Smooth muscle cell (in vitro differentiated cells): ENCODE results near the gene FGFR3. TPM values are rescaled to one million over a fixed set of nuclear protein-coding genes. Genes with fewer than 3 reads are reported as not detected.

Experiments used
- DNase-seq: peaks from one replicate; lab custom pipeline; 2025; ENCODE audit not compliant: unreplicated experiment; lab: John Stamatoyannopoulos, UW
- H2AFZ ChIP-seq: fragments of 200-600 bp; sonication (generic); 2 replicates; pipeline ENCODE4 v1.6.0; 2016; ENCODE audit warnings: antibody characterized with exemption, low read depth, mild to moderate bottlenecking
- H3F3A ChIP-seq: fragments of 200-600 bp; sonication (generic); 2 replicates; pipeline ENCODE4 v1.6.0; 2017; ENCODE audit warnings: antibody characterized with exemption, low read depth
- H3K27ac ChIP-seq: fragments of 200-600 bp; sonication (generic); 2 replicates; pipeline ENCODE4 v1.5.1; 2016; ENCODE audit warnings: low read depth, mild to moderate bottlenecking
- H3K27me3 ChIP-seq: fragments of 200-600 bp; sonication (generic); 2 replicates; pipeline ENCODE4 v1.6.1; 2016; ENCODE audit warnings: low read depth, mild to moderate bottlenecking
- H3K36me3 ChIP-seq: fragments of 200-600 bp; sonication (generic); 2 replicates; pipeline ENCODE4 v1.5.1; 2016; ENCODE audit warnings: low read depth
- H3K4me1 ChIP-seq: fragments of 200-600 bp; sonication (generic); 2 replicates; pipeline ENCODE4 v1.5.1; 2016; ENCODE audit warnings: low read depth
- H3K4me2 ChIP-seq: fragments of 200-600 bp; sonication (generic); 2 replicates; pipeline ENCODE4 v1.6.0; 2016; ENCODE audit warnings: mild to moderate bottlenecking
- H3K4me3 ChIP-seq: fragments of 200-600 bp; sonication (generic); 2 replicates; pipeline ENCODE4 v1.5.1; 2016; ENCODE audit warnings: mild to moderate bottlenecking
- H3K79me2 ChIP-seq: fragments of 200-600 bp; sonication (generic); 2 replicates; pipeline ENCODE4 v1.6.0; 2016; ENCODE audit warnings: low read depth, mild to moderate bottlenecking
- H3K9ac ChIP-seq: fragments of 200-600 bp; sonication (generic); 2 replicates; pipeline ENCODE4 v1.6.0; 2016; ENCODE audit warnings: low read depth
- H3K9me3 ChIP-seq: fragments of 200-600 bp; sonication (generic); replicated peaks from 2 replicates; pipeline ENCODE4 v1.5.1; 2016; ENCODE audit warnings: low read depth
- H4K20me1 ChIP-seq: fragments of 200-600 bp; sonication (generic); 2 replicates; pipeline ENCODE4 v1.6.0; 2016; ENCODE audit warnings: low read depth
- WGBS: methylation state at CpG from one replicate; pipeline ENCODE4 v1.1.7; 2016; ENCODE audit warnings: low lambda C conversion rate; 5-methylcytosine and 5-hydroxymethylcytosine counted together
- polyA plus RNA-seq: library from polyadenylated mRNA; unstranded; fragments of >200 nt; fragmentation: Nextera tagmentation; extraction: Ambion mirVana; gene quantifications from 2 replicates; pipeline ENCODE4 v1.2.1, GENCODE V29; 2016
- total RNA-seq: library from RNA; depleted of rRNA; stranded (reverse); fragments of >200 nt; gene quantifications from 2 replicates; pipeline ENCODE4 v1.2.3, GENCODE V29; 2014
- TF ChIP-seq, protein P1 (sequence below): fragments of 200-600 bp; sonication (generic); IDR thresholded peaks from 2 replicates; pipeline ENCODE4 v1.5.1; 2017; ENCODE audit warnings: borderline replicate concordance, mild to moderate bottlenecking, antibody characterized with exemption; ENCODE audit not compliant: insufficient read depth, poor library complexity, severe bottlenecking

FGFR3 gene
- total and polyA plus RNA-seq, 2 experiments from 2014 or later, result 6.6 to 13.6 TPM

- TF ChIP-seq, protein P1, sequence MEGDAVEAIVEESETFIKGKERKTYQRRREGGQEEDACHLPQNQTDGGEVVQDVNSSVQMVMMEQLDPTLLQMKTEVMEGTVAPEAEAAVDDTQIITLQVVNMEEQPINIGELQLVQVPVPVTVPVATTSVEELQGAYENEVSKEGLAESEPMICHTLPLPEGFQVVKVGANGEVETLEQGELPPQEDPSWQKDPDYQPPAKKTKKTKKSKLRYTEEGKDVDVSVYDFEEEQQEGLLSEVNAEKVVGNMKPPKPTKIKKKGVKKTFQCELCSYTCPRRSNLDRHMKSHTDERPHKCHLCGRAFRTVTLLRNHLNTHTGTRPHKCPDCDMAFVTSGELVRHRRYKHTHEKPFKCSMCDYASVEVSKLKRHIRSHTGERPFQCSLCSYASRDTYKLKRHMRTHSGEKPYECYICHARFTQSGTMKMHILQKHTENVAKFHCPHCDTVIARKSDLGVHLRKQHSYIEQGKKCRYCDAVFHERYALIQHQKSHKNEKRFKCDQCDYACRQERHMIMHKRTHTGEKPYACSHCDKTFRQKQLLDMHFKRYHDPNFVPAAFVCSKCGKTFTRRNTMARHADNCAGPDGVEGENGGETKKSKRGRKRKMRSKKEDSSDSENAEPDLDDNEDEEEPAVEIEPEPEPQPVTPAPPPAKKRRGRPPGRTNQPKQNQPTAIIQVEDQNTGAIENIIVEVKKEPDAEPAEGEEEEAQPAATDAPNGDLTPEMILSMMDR, result no peak
- Histone ChIP-seq H3K27ac (no peak overlapping the region), H3K27me3 (no peaks in the 10 kb centered on the region), H3K4me2 (no peak overlapping the region), H3K79me2 (no peaks in the 10 kb centered on the region), H2AFZ (no peak overlapping the region), H3F3A (no peaks in the 10 kb centered on the region), H3K36me3 (no peaks in the 10 kb centered on the region), H3K9me3 (no peaks in the 10 kb centered on the region), H3K9ac (no peak overlapping the region), H3K4me3 (no peak overlapping the region), H3K4me1 (peaks cover 23% of the 10 kb centered on the region), H4K20me1 (no peaks in the 10 kb centered on the region)
- DNase-seq, result no peak
- WGBS, result 84% methylated on average over 18 of the region's 18 CpGs
Measured at GRCh38 chr4:1779588-1780382, 13.3 kb upstream of the FGFR3 start.

DNA sequence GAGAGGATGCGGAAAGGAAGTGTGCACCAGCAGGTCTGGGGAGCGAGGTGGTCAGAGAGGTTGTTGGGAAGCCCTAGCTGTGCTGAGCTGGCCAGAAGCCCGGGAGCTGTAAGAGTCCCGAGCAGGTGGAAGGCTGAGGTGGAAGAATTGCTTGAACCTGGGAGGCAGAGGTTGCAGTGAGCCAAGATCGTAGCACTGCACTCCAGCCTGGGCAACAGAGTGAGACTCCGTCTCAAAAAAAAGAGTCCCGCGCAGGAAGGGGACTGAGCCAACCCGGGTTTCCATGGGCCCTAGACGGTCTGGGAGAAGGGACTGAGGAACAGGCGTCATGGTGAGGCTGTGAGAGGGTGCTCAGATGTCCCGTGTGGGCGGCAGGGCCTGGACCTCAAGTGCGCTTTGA, 12.7 kb upstream of the FGFR3 start:
- no peaks in the 10 kb centered on the region for H4K20me1 ChIP-seq
- H3K4me1 ChIP-seq, result peaks cover 23% of the 10 kb centered on the region
- no peaks in the 10 kb centered on the region for H3K79me2 ChIP-seq
- H3F3A ChIP-seq, result no peaks in the 10 kb centered on the region
- H3K27me3 ChIP-seq, result no peaks in the 10 kb centered on the region
- no peak overlapping the region for H3K9ac ChIP-seq
- no peak for DNase-seq
- no peak overlapping the region for H3K27ac ChIP-seq
- no peak overlapping the region for H3K4me3 ChIP-seq
- no peak overlapping the region for H3K4me2 ChIP-seq
- no peak overlapping the region for H2AFZ ChIP-seq
- no peaks in the 10 kb centered on the region for H3K9me3 ChIP-seq
- TF ChIP-seq, protein P1, result no peak
- 92% methylated on average over 14 of the region's 14 CpGs for WGBS
- H3K36me3 ChIP-seq, result no peaks in the 10 kb centered on the region

GRCh38 chr4:1783015-1783414, 10.1 kb upstream of the FGFR3 start:
- Histone ChIP-seq H3K4me2 (no peak overlapping the region), H3K9ac (no peak overlapping the region), H3K36me3 (no peaks in the 10 kb centered on the region), H3K27ac (no peak overlapping the region), H3K4me3 (no peak overlapping the region), H3K9me3 (no peaks in the 10 kb centered on the region), H2AFZ (no peak overlapping the region), H4K20me1 (no peaks in the 10 kb centered on the region), H3K4me1 (peaks cover 10% of the 10 kb centered on the region), H3F3A (no peaks in the 10 kb centered on the region), H3K79me2 (no peaks in the 10 kb centered on the region), H3K27me3 (no peaks in the 10 kb centered on the region)
- TF ChIP-seq, protein P1, result no peak
- DNase-seq, result no peak
- WGBS, result 85% methylated on average over 9 of the region's 10 CpGs

DNA sequence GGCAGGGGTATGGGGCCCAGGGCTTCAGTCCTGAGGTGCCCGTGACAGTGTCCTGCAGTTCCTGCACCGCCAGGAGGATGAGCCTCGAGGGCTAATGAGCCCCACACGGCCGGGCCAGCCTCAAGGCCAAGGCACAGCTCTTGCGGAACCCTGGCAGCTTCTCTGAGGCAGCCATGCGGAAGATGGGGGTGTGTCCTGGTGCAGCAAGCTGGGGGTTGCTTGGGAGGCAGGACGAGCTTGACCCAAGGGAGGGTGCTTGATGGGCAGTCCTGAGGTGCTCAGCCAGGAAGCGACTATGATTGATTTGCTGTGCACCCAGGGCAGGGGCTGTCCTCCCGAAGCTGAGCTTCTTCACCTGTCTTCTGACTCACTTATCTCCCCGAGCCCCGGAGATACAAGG, 9.1 kb upstream of the FGFR3 start:
- no peak overlapping the region for H3K27ac ChIP-seq
- no peaks in the 10 kb centered on the region for H4K20me1 ChIP-seq
- peaks cover 4% of the 10 kb centered on the region for H3K4me1 ChIP-seq
- H2AFZ ChIP-seq, result no peak overlapping the region
- no peak overlapping the region for H3K9ac ChIP-seq
- no peak overlapping the region for H3K4me3 ChIP-seq
- no peaks in the 10 kb centered on the region for H3K36me3 ChIP-seq
- H3K79me2 ChIP-seq, result no peaks in the 10 kb centered on the region
- H3K4me2 ChIP-seq, result no peak overlapping the region
- no peaks in the 10 kb centered on the region for H3K9me3 ChIP-seq
- TF ChIP-seq, protein P1, result no peak
- H3K27me3 ChIP-seq, result no peaks in the 10 kb centered on the region
- no peaks in the 10 kb centered on the region for H3F3A ChIP-seq
- DNase-seq, result no peak
- WGBS, result 79% methylated on average over 12 of the region's 12 CpGs
